SK-N-SH (cell line): ENCODE data around the gene ARHGEF10L.

Experiments
- IRF3 ChIP-seq: fragments of 150-350 bp; IDR thresholded peaks from 2 replicates; pipeline ENCODE4 v1.6.1; 2016; ENCODE audit warnings: mild to moderate bottlenecking, low read depth, low read length
- REST ChIP-seq: IDR thresholded peaks from 2 replicates; pipeline ENCODE4 v1.6.1; 2012; ENCODE audit warnings: mild to moderate bottlenecking, low read depth, low read length, moderate library complexity

- TF ChIP-seq REST = no peak
- TF ChIP-seq IRF3 = no peak
Observed at GRCh38 chr1:17542645-17543044, 3.1 kb downstream of the ARHGEF10L start.
